GM12875 (cell line): ENCODE data around the gene UBE2J2.

Experiments used
- H3K4me3 ChIP-seq: one replicate; pipeline ENCODE4 v1.5.1; 2011; ENCODE audit warnings: low read depth, low read length, control low read depth
- TF ChIP-seq, protein P1 (sequence below): IDR thresholded peaks from 2 replicates; pipeline ENCODE4 v1.5.1; 2011; ENCODE audit warnings: low read depth, mild to moderate bottlenecking, control low read depth, inconsistent platforms, low read length, moderate library complexity, borderline replicate concordance; ENCODE audit not compliant: insufficient read depth

UBE2J2 gene

DNA sequence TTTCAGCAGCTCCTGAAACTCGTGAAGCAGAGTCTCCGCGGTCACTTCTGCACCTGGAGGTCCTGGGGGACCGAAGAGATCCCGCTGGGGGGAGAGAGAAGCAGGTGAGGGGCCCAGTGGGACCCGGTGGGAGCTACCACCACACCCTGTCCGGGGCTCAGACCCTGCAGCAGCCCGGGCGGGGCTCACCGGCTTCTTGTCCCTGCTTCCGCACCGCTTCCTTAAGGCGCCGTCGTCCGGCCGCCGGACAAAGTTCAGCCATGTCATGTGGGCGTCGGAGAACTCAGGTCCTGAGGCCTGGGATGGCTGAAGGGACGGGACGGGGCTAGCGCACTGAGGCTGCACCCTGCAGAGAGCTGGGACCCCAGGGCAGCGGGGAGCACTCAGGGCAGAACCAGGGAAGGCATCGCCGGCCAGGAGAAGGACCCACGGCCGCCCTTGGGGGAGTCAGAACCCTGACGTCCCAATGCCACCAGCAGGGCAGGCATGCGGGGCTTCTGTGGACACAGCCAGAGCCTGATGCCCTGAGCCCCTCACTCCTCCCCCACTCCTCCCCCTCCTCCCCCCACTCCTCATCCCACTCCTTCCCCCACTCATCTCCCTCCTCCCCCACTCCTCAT is 29.4 kb downstream of the UBE2J2 start:
- TF ChIP-seq, protein P1, sequence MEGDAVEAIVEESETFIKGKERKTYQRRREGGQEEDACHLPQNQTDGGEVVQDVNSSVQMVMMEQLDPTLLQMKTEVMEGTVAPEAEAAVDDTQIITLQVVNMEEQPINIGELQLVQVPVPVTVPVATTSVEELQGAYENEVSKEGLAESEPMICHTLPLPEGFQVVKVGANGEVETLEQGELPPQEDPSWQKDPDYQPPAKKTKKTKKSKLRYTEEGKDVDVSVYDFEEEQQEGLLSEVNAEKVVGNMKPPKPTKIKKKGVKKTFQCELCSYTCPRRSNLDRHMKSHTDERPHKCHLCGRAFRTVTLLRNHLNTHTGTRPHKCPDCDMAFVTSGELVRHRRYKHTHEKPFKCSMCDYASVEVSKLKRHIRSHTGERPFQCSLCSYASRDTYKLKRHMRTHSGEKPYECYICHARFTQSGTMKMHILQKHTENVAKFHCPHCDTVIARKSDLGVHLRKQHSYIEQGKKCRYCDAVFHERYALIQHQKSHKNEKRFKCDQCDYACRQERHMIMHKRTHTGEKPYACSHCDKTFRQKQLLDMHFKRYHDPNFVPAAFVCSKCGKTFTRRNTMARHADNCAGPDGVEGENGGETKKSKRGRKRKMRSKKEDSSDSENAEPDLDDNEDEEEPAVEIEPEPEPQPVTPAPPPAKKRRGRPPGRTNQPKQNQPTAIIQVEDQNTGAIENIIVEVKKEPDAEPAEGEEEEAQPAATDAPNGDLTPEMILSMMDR, result no peak
- no peak overlapping the region for H3K4me3 ChIP-seq

DNA sequence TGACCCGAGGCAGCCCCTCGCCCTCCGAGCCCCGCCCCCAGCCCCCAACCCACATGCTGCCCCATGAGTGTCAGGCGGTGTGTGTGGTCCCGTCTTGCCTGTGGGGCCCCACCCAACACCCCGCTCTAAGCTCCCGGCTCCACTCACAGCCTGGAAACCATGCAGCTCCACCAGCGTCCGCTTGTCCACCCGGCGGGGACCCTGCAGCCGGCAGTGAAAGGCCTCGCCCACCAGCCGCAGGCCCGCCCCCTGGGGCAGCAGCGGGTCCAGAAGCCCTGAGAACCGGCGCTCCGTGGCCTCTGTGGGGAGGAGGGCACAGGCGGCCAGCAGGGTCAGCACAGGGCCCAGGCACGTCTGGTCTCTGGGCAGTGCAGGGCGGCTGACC is 29.9 kb downstream of the UBE2J2 start:
- TF ChIP-seq, protein P1, result no peak
- no peak overlapping the region for H3K4me3 ChIP-seq

DNA sequence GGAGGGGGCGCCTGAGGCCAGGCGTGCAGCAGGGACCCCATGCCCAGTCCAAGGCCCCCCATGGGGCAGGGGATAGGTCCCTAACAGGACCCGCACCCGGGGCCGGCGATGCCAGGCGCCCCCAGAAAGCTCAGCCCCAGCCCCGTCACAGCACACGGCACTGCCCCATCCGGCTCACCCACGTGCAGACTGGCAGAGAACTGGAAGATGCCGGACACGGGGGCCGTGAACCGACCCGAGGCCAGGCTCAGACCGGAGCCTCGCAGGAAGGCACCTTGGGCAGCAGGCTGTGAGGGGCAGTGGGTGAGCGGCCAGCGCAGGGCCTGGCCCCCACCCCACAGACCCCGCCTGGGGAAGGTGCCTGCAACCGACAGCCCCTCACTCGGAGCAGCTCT is 30.4 kb downstream of the UBE2J2 start:
- H3K4me3 ChIP-seq, result no peak overlapping the region
- TF ChIP-seq, protein P1, result no peak

DNA sequence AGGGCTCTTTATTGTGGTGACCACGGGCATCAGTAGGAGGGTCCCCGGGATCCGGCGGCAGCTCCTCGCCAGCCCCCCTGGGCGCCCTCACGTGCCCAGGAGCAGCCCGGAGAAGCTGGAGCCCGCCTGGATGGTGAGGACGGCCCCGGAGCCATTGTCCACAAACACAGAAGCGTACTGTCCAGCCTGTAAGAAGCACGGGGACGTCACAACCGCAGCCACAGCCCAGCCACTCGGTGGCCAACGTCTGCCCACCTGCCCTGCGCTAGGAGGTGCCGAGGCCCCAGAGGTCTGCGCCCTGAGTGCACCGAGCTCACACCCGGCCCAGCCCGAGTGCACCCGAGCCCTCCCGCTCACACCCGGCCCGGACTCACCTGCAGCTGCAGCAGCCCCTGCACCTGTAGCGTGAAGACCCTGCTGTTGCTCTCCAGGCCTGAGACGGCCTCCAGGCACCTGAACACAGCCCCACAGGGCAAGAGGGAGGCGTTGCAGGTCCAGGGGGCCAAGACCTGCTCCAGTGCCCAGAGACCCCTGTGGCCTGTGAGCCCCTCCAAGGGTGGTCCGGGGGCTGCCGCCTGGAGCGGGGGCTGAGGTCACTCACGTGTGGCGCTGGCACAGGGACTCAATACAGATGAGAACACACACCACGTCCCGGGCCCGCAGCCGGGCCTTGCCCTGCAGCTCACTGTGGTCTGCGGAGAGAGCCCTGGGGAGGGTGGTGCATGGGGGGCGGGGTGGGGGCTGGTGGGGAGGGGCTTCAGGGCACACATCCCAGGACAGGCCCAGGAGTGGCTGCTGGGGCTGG is 31.0 kb downstream of the UBE2J2 start:
- no peak overlapping the region for H3K4me3 ChIP-seq
- TF ChIP-seq, protein P1, result no peak

- H3K4me3 ChIP-seq, result no peak overlapping the region
- TF ChIP-seq, protein P1, result no peak
Measured at GRCh38 chr1:1241588-1242219, 31.9 kb downstream of the UBE2J2 start.

GRCh38 chr1:1240822-1241587 is 32.6 kb downstream of the UBE2J2 start:
- H3K4me3 ChIP-seq, result no peak overlapping the region
- TF ChIP-seq, protein P1, result no peak
